SIG-M5 treated with dmso at 0.1 percent for 504 hours (cell line): ENCODE data around the gene SPTSSA.
A peak's percentile ranks its signal among the peaks of the same experiment; 100 is the strongest.
"Not testable (repeated sequence)": the region's sequence is repeated elsewhere in the genome, so short reads cannot be mapped to it uniquely, and the experiment has no call there.

ENCODE experiments used
- DNase-seq: peaks from one replicate; lab custom pipeline; 2025; ENCODE audit not compliant: unreplicated experiment; lab: John Stamatoyannopoulos, UW

SPTSSA gene, protein sequence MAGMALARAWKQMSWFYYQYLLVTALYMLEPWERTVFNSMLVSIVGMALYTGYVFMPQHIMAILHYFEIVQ

DNA sequence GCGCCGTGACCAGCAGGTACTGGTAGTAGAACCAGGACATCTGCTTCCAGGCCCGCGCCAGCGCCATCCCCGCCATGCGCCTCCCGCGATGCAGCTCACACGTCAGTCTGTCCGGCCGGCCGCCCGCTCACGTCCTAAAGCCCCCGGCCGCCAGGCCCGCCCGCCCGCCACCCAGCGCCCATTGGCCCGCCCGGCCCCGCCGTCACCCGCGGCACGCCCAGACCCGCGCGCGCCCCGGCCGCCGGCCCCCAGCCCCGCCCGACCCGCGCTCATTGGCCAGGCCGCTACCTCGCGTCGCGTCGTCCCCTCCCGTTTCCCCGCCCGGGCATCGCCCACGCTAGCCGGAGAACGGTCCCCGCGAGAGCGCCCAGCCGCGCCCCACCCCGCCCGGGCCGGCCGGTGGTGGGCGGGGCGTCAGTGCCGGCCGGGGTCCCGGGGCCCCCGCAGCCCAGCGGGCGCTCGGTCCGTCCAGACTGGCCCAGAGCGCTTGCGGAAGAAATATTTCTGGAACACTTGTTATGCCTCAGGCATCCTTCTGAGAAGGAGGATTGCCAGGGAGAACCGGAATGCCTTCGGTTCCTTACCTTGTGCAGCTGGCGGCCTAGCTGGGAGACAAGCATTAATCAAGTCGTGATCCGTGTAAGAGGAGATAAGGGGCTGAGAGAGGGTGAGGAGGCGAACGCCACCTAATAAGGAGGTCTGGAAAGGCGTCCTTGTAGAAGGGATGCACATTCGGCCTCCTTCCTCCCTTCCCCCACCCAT lies at the start of gene SPTSSA:
TSS of gene SPTSSA (minus strand) at position 109 of the 762 bp plus-strand sequence. CDS start at position 76, 33 bp downstream.
- DNase-seq: peak; percentile 81

DNA sequence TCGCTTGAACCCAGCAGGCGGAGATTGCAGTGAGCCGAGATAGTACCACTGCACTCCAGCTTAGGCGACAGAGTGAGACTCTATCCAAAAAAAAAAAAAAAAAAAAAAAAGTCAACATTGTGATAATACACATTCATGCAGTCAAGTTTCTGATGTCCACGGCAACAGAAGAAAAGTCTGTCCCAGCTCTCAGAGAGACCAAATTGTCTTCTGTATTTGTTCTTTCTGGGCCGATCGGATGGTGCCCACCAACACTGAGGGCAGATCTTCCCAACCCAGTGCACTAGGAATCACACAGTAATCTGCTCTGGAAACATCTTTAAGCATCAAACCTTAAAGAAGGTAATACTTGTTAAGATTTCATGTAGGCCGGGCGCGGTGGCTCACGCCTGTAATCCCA lies 45.8 kb upstream of the SPTSSA start:
- no peak for DNase-seq

- DNase-seq: no peak
These were observed 45.4 kb upstream of the SPTSSA start for GRCh38 chr14:34507459-34507858.

DNA sequence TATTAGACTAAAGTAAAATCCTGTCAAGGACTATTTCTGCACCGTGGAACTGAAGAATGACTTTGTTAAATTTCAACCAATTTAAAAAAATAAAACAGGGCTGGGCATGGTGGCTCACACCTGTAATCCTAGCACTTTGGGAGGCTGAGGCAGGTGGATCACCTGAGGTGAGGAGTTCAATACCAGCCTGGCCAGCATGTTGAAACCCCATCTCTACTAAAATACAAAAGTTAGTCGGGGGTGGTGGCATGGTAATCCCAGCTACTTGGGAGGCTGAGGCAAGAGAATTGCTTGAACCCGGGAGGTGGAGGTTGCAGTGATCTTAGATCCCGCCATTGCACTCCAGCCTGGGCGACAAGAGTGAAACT lies 43.1 kb upstream of the SPTSSA start:
- DNase-seq: not testable (repeated sequence)

DNA sequence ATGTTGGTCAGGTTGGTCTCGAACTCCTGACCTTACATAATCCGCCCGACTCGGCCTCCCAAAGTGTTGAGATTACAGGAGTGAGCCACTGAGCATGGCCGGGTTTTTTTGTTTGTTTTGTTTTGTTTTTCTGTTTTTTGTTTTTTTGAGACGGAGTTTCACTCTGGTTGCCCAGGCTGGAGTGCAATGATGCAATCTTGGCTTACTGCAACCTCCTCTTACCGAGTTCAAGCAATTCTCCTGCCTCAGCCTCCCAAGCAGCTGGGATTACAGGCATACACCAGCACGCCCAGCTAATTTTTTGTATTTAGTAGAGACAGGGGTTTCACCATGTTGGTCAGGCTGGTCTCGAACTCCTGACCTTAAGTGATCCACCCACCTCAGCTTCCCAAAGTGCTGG lies 42.0 kb upstream of the SPTSSA start:
- DNase-seq: not testable (repeated sequence)

- no peak for DNase-seq
These were observed 40.6 kb upstream of the SPTSSA start for GRCh38 chr14:34502545-34503225.

- DNase-seq: no peak
These were observed 40.0 kb upstream of the SPTSSA start for GRCh38 chr14:34502001-34502400.

GRCh38 chr14:34501004-34501580 lies 39.1 kb upstream of the SPTSSA start:
- no peak for DNase-seq

- peak; percentile 44 for DNase-seq
These were observed 36.8 kb upstream of the SPTSSA start for GRCh38 chr14:34498684-34499412.

DNA sequence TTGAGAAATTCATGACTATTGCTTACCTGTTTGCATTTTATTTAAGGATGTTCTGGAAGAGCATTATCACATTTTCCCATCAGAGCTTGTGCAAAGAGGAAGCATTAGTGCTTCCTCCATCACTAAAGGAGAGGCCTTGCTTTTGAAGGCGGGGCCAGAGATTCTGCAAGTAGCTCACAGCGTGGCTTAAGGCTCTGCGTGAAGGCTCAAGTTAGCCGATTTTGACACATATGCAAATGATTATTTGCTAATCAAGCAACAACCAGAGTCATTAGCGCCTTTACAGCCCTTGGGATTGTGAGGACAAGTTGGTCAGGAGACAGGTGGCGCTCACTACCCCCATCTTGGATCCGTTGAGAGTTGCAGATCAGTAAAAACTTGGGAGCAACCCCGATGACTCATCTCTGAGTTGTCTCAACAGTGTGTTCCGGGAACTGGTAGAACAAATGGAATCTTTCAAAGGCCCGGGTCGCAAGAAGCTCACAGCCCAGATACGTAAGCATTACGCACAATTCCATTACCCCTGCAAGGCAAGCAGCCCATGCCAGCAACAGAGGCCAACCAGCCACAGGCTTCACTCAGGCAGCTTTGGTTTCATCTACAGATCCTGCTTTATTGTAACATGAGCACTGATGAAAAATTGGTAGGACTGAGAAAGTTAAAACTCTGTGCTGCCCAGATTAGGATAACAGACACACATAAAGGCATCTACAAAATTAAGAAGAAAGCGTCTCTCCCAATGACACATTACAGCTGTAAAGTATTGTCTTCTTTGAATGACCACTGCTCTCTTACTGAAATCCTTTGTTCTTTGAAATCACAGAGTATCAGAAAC lies 34.9 kb upstream of the SPTSSA start:
- DNase-seq: peak; percentile 84

DNA sequence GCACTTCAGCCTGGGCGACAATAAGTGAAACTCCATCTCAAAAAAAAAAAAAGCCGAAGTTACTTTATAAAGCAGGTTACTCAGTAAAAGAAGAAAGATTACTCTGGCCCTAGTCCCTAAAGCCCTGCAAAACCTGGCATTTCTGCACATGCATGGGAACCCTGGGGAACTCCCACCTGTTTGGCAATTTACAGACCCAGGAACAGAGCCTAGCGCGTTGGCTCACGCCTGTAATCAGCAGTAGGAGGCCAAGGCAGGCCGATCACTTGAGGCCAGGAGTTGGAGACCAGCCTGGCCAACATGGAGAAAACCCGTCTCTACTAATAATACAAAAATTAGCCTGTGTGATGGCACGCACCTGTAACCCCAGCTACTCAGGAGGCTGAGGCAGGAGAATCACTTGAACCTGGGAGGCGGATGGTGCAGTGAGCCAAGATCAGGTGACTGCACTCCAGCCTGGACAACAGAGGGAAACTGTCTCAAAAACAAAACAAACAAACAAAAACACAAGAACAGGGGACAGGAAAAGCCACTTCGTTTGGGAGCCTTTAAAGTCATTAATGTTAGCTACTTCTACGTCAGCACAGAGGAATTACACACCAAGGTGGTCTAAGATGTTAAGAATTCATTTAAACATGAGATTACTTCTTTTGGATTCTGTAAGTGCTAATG lies 34.1 kb upstream of the SPTSSA start:
- no peak for DNase-seq

GRCh38 chr14:34489324-34489723 lies 27.3 kb upstream of the SPTSSA start:
- DNase-seq: peak; percentile 13

GRCh38 chr14:34488528-34488927 lies 26.5 kb upstream of the SPTSSA start:
- DNase-seq: no peak

DNA sequence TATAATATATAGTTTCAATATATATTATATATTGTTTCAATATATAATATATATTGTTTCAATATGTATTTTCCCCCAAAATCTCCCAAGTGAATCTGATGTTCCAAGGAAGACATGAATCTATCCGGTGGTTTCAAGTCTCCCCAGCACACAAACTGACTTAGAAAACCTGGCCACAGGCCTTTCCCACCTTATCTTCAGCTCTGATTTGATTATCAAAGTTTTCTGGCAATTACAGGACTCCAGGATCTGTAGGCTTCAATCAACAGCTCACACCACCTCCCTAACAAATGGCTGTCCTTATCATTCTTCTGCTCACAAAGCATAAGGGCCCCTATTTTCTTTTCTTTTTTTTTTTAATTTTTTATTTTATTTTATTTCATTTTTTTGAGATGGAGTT lies 22.7 kb upstream of the SPTSSA start:
- DNase-seq: no peak

GRCh38 chr14:34482463-34482862 lies 20.4 kb upstream of the SPTSSA start:
- no peak for DNase-seq

DNA sequence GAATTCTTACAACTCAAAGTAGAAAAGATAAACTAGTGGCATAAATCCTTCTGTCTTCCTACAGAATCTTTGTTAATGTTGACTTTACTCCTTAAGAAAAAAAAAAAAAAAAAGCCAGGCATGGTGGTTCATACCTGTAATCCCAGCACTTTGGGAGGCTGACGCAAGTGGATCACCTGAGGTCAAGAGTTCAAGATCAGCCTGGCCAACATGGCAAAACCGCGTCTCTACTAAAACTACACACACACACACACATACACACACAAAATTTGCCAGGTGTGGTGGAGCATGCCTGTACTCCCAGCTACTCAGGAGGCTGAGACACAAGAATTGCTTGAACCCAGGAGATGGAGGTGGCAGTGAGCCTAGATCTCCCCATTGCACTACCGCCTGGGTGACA lies 17.7 kb upstream of the SPTSSA start:
- DNase-seq: no peak

DNA sequence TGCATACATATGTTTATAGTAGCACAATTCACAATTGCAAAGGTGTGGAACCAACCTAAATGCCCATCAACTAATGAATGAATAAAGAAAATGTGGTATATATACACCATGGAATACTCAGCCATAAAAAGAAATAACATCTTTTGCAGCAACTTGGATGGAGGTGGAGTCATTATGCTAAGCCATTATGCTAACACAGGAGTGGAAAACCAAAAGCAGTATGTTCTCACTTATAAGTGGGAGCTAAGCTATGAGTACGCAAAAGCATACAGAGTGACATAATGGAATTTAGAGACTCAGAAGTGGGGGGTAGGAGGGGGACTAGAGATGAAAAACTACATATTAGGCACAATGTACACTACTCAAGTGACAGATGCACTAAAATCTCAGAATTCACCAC lies 16.2 kb upstream of the SPTSSA start:
- DNase-seq: no peak

DNA sequence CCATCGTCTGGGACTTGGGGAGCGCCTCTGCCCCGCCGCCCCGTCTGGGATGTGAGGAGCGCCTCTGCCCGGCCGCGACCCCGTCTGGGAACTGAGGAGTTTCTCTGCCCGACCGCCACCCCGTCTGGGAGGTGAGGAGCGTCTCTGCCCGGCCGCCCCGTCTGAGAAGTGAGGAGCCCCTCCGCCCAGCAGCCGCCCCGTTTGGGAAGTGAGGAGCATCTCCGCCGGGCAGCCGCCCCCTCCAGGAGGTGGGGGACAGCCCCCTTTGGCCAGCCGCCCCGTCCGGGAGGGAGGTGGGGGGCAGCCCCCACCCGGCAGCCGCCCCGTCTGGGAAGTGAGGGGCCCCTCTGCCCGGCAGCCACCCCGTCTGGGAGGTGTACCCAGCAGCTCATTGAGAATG lies 14.0 kb upstream of the SPTSSA start:
- not testable (repeated sequence) for DNase-seq

GRCh38 chr14:34475163-34475562 lies 13.1 kb upstream of the SPTSSA start:
- no peak for DNase-seq

- no peak for DNase-seq
These were observed 12.2 kb upstream of the SPTSSA start for GRCh38 chr14:34474187-34474679.
